Psoas muscle (tissue), 8 donors: Measurements from ENCODE around the gene SLC30A3. TPM values are rescaled to one million over a fixed set of nuclear protein-coding genes. Genes with fewer than 3 reads are reported as not detected.

Source experiments
- ATAC-seq, 4 donors: fragments of 200-7000 bp; cut with Tn5 transposase; one replicate each; pipeline ENCODE4 v1.9.1; 2020; ENCODE audit warnings: moderate library complexity in 3 of 4, mild to moderate bottlenecking in 2 of 4
- DNase-seq, 2 donors: peaks; one replicate each; pipeline ENCODE4 v3.0.0-alpha.2; 2020
- H3K27ac ChIP-seq: fragments of 200-600 bp; one replicate; pipeline ENCODE4 v1.8.0; 2022
- H3K27me3 ChIP-seq, 3 donors: fragments of 200-600 bp in 1 of 3; one replicate each; pipeline versions ENCODE4 v1.6.1 to v1.8.0; 2013 to 2022; ENCODE audit warnings: low read length in 2 of 3, mild to moderate bottlenecking in 2 of 3, moderate library complexity in 1 of 3; ENCODE audit not compliant: insufficient read depth in 3 of 3
- H3K36me3 ChIP-seq, 2 donors: fragments of 200-600 bp in 1 of 2; one replicate each; pipeline versions ENCODE4 v1.6.1 to v1.8.0; 2013 to 2022; ENCODE audit warnings: low read depth in 1 of 2, mild to moderate bottlenecking in 1 of 2, moderate library complexity in 1 of 2; ENCODE audit not compliant: insufficient read depth in 1 of 2
- H3K4me1 ChIP-seq: fragments of 200-600 bp; one replicate; pipeline ENCODE4 v1.8.0; 2022
- H3K4me3 ChIP-seq: fragments of 200-600 bp; one replicate; pipeline ENCODE4 v1.8.0; 2022; ENCODE audit warnings: mild to moderate bottlenecking
- H3K9me3 ChIP-seq: fragments of 200-600 bp; one replicate; pipeline ENCODE4 v1.8.0; 2022
- CTCF ChIP-seq: fragments of 200-600 bp; IDR thresholded peaks from one replicate; pipeline ENCODE4 v1.8.0; 2022; ENCODE audit warnings: antibody characterized with exemption
- WGBS, 3 donors: extraction: QIAGEN DNeasy Blood & Tissue Kit; methylation state at CpG; one replicate each; pipeline versions ENCODE4 v1.1.6 to v1.1.7; 2013; 5-methylcytosine and 5-hydroxymethylcytosine counted together
- intact Hi-C, 2 donors: fragments of 100-400 bp; cut with DNase I; formaldehyde crosslinking; loops; one replicate each; pipeline versions ENCODE4 v1.11.0 to v1.14.2; 2022
- polyA plus RNA-seq, 3 donors: library from polyadenylated mRNA; stranded (reverse); fragments of 200-250 nt; gene quantifications; one replicate each; pipeline ENCODE4 v1.2.3, GENCODE V29; 2013
- total RNA-seq, 4 donors: library from RNA; stranded (reverse); fragmentation: NEBNext Ultra II Directional in 2 of 4; extraction: Animal tissue kit (Norgen Biotek cat#: 25700) in 2 of 4; gene quantifications; one replicate each; pipeline versions ENCODE4 v1.2.1 to v1.2.4, GENCODE V29; 2021 to 2023
- donor health status: healthy with polysubstance abuse.
- donor health status: DM: no; HTN: no; CAD: no; lungs with moderate emphysema.
- donor health status: Bipolar disorder and iron deficiency.
- donor health status: healthy.
- donor health status: DM: yes; HTN: yes; CAD: no.
- donor health status: DM: no; HTN: no; CAD: no.
- donor health status: DM: no; HTN: no; CAD: no.
- donor health status: DM: yes; HTN: yes; CAD: no.

SLC30A3 gene
- total and polyA plus RNA-seq, 7 donors: 0.03 to 0.92 (median 0.13) TPM; not detected in 1

GRCh38 chr2:27291865-27292264 is 29.0 kb upstream of the SLC30A3 start:
- no peaks in the 10 kb centered on the region for H3K27me3 ChIP-seq
- 14 to 22% (median 18%) methylated on average over 6 of the region's 6 CpGs for WGBS, 3 donors
- intact Hi-C loops: no loop called here
- TF ChIP-seq CTCF: no peak
- no peaks in the 10 kb centered on the region for H3K9me3 ChIP-seq
- H3K4me3 ChIP-seq: peak overlapping the region; percentile 71
- DNase-seq: no peak
- peak; percentile 69 to 86 (median 76) for ATAC-seq
- H3K27ac ChIP-seq: peak overlapping the region; percentile 93
- H3K4me1 ChIP-seq: peaks cover 86% of the 10 kb centered on the region
- peaks cover 0 to 40% of the 10 kb centered on the region in 2 donors for H3K36me3 ChIP-seq

GRCh38 chr2:27290549-27290948 is 27.7 kb upstream of the SLC30A3 start:
- peak overlapping the region; percentile 71 for H3K4me3 ChIP-seq
- peak overlapping the region; percentile 93 for H3K27ac ChIP-seq
- no peaks in the 10 kb centered on the region for H3K27me3 ChIP-seq
- no peaks in the 10 kb centered on the region for H3K9me3 ChIP-seq
- DNase-seq (no peak), ATAC-seq (no peak)
- 25 to 53% (median 32%) methylated on average over 5 of the region's 5 CpGs for WGBS, 3 donors
- H3K36me3 ChIP-seq: peaks cover 0 to 33% of the 10 kb centered on the region in 2 donors
- no peak for TF ChIP-seq CTCF
- H3K4me1 ChIP-seq: peaks cover 80% of the 10 kb centered on the region
- intact Hi-C loops: no loop called here

- no peak for ATAC-seq
- peaks cover 63% of the 10 kb centered on the region for H3K4me1 ChIP-seq
- H3K27me3 ChIP-seq: no peaks in the 10 kb centered on the region
- DNase-seq: no peak
- TF ChIP-seq CTCF: no peak
- no peaks in the 10 kb centered on the region for H3K9me3 ChIP-seq
- peaks cover 0 to 32% of the 10 kb centered on the region in 2 donors for H3K36me3 ChIP-seq
- intact Hi-C loops: loop anchor here in 1 of 2 donors (10.0 kb wide), 1 partner anchor 194 kb away; no protein-coding TSS in a partner anchor
- 17 to 28% (median 18%) methylated on average over 3 of the region's 3 CpGs for WGBS, 3 donors
- peak overlapping the region; percentile 71 for H3K4me3 ChIP-seq
- H3K27ac ChIP-seq: peak overlapping the region; percentile 93
Measured at GRCh38 chr2:27288610-27289009, 25.8 kb upstream of the SLC30A3 start.

GRCh38 chr2:27285481-27285880 is 22.6 kb upstream of the SLC30A3 start:
- Histone ChIP-seq H3K4me3 (peak overlapping the region; percentile 71), H3K4me1 (peaks cover 44% of the 10 kb centered on the region), H3K27me3 (no peaks in the 10 kb centered on the region), H3K27ac (peak overlapping the region; percentile 93), H3K9me3 (no peaks in the 10 kb centered on the region), H3K36me3 (peaks cover 0 to 32% of the 10 kb centered on the region in 2 donors)
- no peak for DNase-seq
- TF ChIP-seq CTCF: no peak
- intact Hi-C loops: loop anchor here in 1 of 2 donors (10.0 kb wide), 1 partner anchor 191 kb away; no protein-coding TSS in a partner anchor
- no peak for ATAC-seq
- 29 to 54% (median 33%) methylated on average over 6 of the region's 6 CpGs for WGBS, 3 donors

- DNase-seq: no peak
- WGBS, 3 donors: 44 to 82% (median 47%) methylated on average over 1 of the region's 1 CpG
- Histone ChIP-seq H3K4me3 (peak overlapping the region; percentile 71), H3K9me3 (no peaks in the 10 kb centered on the region), H3K27me3 (no peaks in the 10 kb centered on the region), H3K27ac (peak overlapping the region; percentile 93), H3K4me1 (peaks cover 46% of the 10 kb centered on the region), H3K36me3 (peaks cover 0 to 32% of the 10 kb centered on the region in 2 donors)
- TF ChIP-seq CTCF: no peak
- ATAC-seq: no peak
- intact Hi-C loops: loop anchor here in 1 of 2 donors (10.0 kb wide), 1 partner anchor 190 kb away; no protein-coding TSS in a partner anchor
Measured at GRCh38 chr2:27284996-27285395, 22.1 kb upstream of the SLC30A3 start.
